HepG2 (cell line): ENCODE measurements around the gene NT5DC4. TPM values are rescaled to one million over a fixed set of nuclear protein-coding genes. Genes with fewer than 3 reads are reported as not detected.

ENCODE experiments used
- CEBPB ChIP-seq: IDR thresholded peaks from 2 replicates; pipeline ENCODE4 v1.6.1; 2011; ENCODE audit warnings: low read depth, low read length, improper control_type of control experiment, borderline replicate concordance
- CREB1 ChIP-seq, 2 experiments: fragments of 450-650 bp in 1 of 2; IDR thresholded peaks; 2 replicates each; pipeline ENCODE4 v1.6.1; 2016 to 2017; ENCODE audit warnings: control low read depth in 1 of 2, mild to moderate bottlenecking in 1 of 2, missing compliant biosample characterization in 1 of 2, missing genetic modification characterization in 1 of 2
- CREBL2 ChIP-seq: sonication (generic); formaldehyde crosslinking; IDR thresholded peaks from 2 replicates; pipeline ENCODE4 v1.8.1; 2023; ENCODE audit warnings: missing genetic modification reagents, mild to moderate bottlenecking, borderline replicate concordance
- KAT8 ChIP-seq: IDR thresholded peaks from 2 replicates; pipeline ENCODE4 v1.6.1; 2016; ENCODE audit warnings: missing genetic modification reagents, missing compliant biosample characterization
- MYPOP ChIP-seq: sonication (generic); formaldehyde crosslinking; IDR thresholded peaks from 2 replicates; pipeline ENCODE4 v1.8.1; 2023; ENCODE audit warnings: mild to moderate bottlenecking, moderate library complexity, missing genetic modification reagents
- NR0B2 ChIP-seq: sonication (generic); formaldehyde crosslinking; IDR thresholded peaks from 2 replicates; pipeline ENCODE4 v1.4.0; 2020; ENCODE audit warnings: mild to moderate bottlenecking, missing genetic modification reagents
- TAF15 ChIP-seq: fragments of 200-400 bp; formaldehyde crosslinking; IDR thresholded peaks from one replicate; pipeline ENCODE4 v1.6.1; 2018; ENCODE audit warnings: mild to moderate bottlenecking, low read depth, low read length; ENCODE audit not compliant: poor library complexity, severe bottlenecking
- THYN1 ChIP-seq: sonication (generic); formaldehyde crosslinking; IDR thresholded peaks from 2 replicates; pipeline ENCODE4 v1.8.1; 2023; ENCODE audit warnings: low read depth, mild to moderate bottlenecking, moderate library complexity, missing genetic modification reagents, borderline replicate concordance
- TSC22D2 ChIP-seq: sonication (generic); formaldehyde crosslinking; IDR thresholded peaks from 2 replicates; pipeline ENCODE4 v1.5.1; 2020; ENCODE audit warnings: missing genetic modification reagents, mild to moderate bottlenecking, borderline replicate concordance
- ZNF18 ChIP-seq: sonication (generic); formaldehyde crosslinking; IDR thresholded peaks from 2 replicates; pipeline ENCODE4 v1.8.0; 2022; ENCODE audit warnings: mild to moderate bottlenecking, missing genetic modification reagents; ENCODE audit not compliant: insufficient replicate concordance
- ZNF264 ChIP-seq: sonication (generic); formaldehyde crosslinking; IDR thresholded peaks from 2 replicates; pipeline ENCODE4 v1.4.0; 2020; ENCODE audit warnings: missing genetic modification reagents
- ZNF766 ChIP-seq: sonication (generic); formaldehyde crosslinking; IDR thresholded peaks from 2 replicates; pipeline ENCODE4 v1.5.0; 2020; ENCODE audit warnings: missing genetic modification reagents, borderline replicate concordance
- polyA plus RNA-seq, 8 experiments: library from polyadenylated mRNA; depleted of rRNA in 3 of 8; stranded (reverse) in 7 of 8; unstranded in 1 of 8; fragments of >200 nt; fragmentation: Illumina TruSeq in 4 of 8; extraction: Trizol in 4 of 8; gene quantifications; 2 replicates each; pipeline versions ENCODE4 v1.2.1 to v1.2.3, GENCODE V29; 2011 to 2016; ENCODE audit warnings: low read depth in 4 of 8, missing spikeins in 1 of 8, mixed read lengths in 1 of 8; ENCODE audit not compliant: insufficient read depth in 1 of 8
- total RNA-seq, 5 experiments: library from RNA; depleted of rRNA; stranded (reverse); fragments of >200 nt; fragmentation: Illumina TruSeq; extraction: Trizol; gene quantifications; 2 replicates each; pipeline ENCODE4 v1.2.3, GENCODE V29; 2016; ENCODE audit warnings: low read depth in 1 of 5
- TF ChIP-seq, protein P1 (sequence below): IDR thresholded peaks from 2 replicates; pipeline ENCODE4 v1.6.1; 2016
- TF ChIP-seq, protein P2 (sequence below): sonication (generic); formaldehyde crosslinking; IDR thresholded peaks from 2 replicates; pipeline ENCODE4 v1.4.0; 2020; ENCODE audit warnings: mild to moderate bottlenecking, missing genetic modification reagents
- TF ChIP-seq, protein P3 (sequence below): sonication (generic); formaldehyde crosslinking; IDR thresholded peaks from 2 replicates; pipeline ENCODE4 v1.9.0; 2022; ENCODE audit warnings: low read depth, missing genetic modification reagents

NT5DC4 gene
- total and polyA plus RNA-seq, 2 of the 13 experiments (the other 11 are each of a cell fraction or from before 2014, with no cell fraction given), result 0.04 to 4.2 TPM

- TF ChIP-seq, protein P1, sequence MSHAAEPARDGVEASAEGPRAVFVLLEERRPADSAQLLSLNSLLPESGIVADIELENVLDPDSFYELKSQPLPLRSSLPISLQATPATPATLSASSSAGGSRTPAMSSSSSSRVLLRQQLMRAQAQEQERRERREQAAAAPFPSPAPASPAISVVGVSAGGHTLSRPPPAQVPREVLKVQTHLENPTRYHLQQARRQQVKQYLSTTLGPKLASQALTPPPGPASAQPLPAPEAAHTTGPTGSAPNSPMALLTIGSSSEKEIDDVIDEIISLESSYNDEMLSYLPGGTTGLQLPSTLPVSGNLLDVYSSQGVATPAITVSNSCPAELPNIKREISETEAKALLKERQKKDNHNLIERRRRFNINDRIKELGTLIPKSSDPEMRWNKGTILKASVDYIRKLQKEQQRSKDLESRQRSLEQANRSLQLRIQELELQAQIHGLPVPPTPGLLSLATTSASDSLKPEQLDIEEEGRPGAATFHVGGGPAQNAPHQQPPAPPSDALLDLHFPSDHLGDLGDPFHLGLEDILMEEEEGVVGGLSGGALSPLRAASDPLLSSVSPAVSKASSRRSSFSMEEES (CRISPR knock-in tag), result peak; percentile 1; the same call in 1 of the 2 replicates
- peak; percentile 65; the same call in 1 of the 2 replicates for TF ChIP-seq THYN1
- peak; percentile 88 for TF ChIP-seq NR0B2 (CRISPR knock-in tag)
- TF ChIP-seq MYPOP (CRISPR knock-in tag), result peak; percentile 94
- TF ChIP-seq KAT8 (CRISPR knock-in tag), result peak; percentile 83
- no peak for TF ChIP-seq CEBPB
- no peak for TF ChIP-seq CREBL2 (CRISPR knock-in tag)
- TF ChIP-seq ZNF18, result no peak
- TF ChIP-seq ZNF766 (CRISPR knock-in tag), result no peak
- no peak for TF ChIP-seq TAF15
- peak; percentile 72 for TF ChIP-seq ZNF264
- peak; percentile 93 for TF ChIP-seq CREB1 (IDR thresholded peaks at IDR 0.05)
- TF ChIP-seq CREB1 (CRISPR knock-in tag; IDR thresholded peaks at IDR 0.05), result peak; percentile 98
- TF ChIP-seq, protein P2, sequence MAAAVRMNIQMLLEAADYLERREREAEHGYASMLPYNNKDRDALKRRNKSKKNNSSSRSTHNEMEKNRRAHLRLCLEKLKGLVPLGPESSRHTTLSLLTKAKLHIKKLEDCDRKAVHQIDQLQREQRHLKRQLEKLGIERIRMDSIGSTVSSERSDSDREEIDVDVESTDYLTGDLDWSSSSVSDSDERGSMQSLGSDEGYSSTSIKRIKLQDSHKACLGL (CRISPR knock-in tag), result peak; percentile 98; the same call in 1 of the 2 replicates
- TF ChIP-seq TSC22D2 (CRISPR knock-in tag), result no peak
- TF ChIP-seq, protein P3, sequence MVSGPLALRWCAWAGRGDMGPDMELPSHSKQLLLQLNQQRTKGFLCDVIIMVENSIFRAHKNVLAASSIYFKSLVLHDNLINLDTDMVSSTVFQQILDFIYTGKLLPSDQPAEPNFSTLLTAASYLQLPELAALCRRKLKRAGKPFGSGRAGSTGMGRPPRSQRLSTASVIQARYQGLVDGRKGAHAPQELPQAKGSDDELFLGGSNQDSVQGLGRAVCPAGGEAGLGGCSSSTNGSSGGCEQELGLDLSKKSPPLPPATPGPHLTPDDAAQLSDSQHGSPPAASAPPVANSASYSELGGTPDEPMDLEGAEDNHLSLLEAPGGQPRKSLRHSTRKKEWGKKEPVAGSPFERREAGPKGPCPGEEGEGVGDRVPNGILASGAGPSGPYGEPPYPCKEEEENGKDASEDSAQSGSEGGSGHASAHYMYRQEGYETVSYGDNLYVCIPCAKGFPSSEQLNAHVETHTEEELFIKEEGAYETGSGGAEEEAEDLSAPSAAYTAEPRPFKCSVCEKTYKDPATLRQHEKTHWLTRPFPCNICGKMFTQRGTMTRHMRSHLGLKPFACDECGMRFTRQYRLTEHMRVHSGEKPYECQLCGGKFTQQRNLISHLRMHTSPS, result no peak
Measured at GRCh38 chr2:112764071-112765044, 43.5 kb downstream of the NT5DC4 start, which contains the start of gene CKAP2L (continued).
